Measurements from ENCODE around the gene CTNS. TPM values are rescaled to one million over a fixed set of nuclear protein-coding genes. Genes with fewer than 3 reads are reported as not detected.

Gene CTNS
- total RNA-seq, 1 donor from 2014 or later, result 9.4 TPM

DNA sequence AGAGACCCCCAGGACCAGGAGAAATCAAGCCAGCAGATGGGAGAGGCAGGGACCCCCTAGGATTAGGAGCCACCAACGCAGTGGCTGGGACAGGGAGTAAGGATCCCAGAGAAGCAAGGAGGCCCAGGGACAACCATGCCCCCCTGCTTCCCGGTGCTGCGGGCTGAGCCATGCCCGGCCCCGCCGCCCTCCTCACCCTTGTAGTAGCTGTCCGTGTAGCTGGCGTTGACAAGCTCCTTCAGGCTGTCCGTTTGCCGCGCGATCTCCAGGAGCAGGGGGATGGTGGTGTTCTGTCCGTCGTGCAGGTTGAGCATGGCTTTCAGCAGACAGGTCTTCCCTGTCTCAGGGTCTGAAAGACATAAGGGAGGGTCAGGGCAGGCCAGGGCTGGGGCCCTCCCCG lies 45.8 kb upstream of the CTNS start:
- no peaks in the 10 kb centered on the region for H3K9me3 ChIP-seq (ENCODE audit: low read depth)
- no peak overlapping the region for H3K4me3 Mint-ChIP-seq
- H3K4me1 ChIP-seq, result no peaks in the 10 kb centered on the region
- no peak overlapping the region for H2AFZ ChIP-seq (replicated peaks)
- no peaks in the 10 kb centered on the region for H3K79me2 ChIP-seq (ENCODE audit: low read depth)
- no peak overlapping the region for H3K9ac ChIP-seq
- H3K36me3 Mint-ChIP-seq, result peaks cover 12% of the 10 kb centered on the region
- no peak for TF ChIP-seq EZH2phosphoT487 (IDR thresholded peaks at IDR 0.05)
- TF ChIP-seq EZH2 (IDR thresholded peaks at IDR 0.05), result no peak
- TF ChIP-seq, protein P1, sequence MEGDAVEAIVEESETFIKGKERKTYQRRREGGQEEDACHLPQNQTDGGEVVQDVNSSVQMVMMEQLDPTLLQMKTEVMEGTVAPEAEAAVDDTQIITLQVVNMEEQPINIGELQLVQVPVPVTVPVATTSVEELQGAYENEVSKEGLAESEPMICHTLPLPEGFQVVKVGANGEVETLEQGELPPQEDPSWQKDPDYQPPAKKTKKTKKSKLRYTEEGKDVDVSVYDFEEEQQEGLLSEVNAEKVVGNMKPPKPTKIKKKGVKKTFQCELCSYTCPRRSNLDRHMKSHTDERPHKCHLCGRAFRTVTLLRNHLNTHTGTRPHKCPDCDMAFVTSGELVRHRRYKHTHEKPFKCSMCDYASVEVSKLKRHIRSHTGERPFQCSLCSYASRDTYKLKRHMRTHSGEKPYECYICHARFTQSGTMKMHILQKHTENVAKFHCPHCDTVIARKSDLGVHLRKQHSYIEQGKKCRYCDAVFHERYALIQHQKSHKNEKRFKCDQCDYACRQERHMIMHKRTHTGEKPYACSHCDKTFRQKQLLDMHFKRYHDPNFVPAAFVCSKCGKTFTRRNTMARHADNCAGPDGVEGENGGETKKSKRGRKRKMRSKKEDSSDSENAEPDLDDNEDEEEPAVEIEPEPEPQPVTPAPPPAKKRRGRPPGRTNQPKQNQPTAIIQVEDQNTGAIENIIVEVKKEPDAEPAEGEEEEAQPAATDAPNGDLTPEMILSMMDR (IDR thresholded peaks at IDR 0.05), result no peak
- no peaks in the 10 kb centered on the region for H3K27me3 ChIP-seq
- no peak overlapping the region for H3K4me2 ChIP-seq
- H4K20me1 ChIP-seq (ENCODE audit: low read depth), result no peaks in the 10 kb centered on the region
- no peak for DNase-seq (ENCODE audit: low spot score)
- no peaks in the 10 kb centered on the region for H3K4me1 Mint-ChIP-seq
- H3K36me3 ChIP-seq, result no peaks in the 10 kb centered on the region
- no peak overlapping the region for H3K27ac Mint-ChIP-seq
- H3K9me3 Mint-ChIP-seq, result no peaks in the 10 kb centered on the region
- H3K27me3 Mint-ChIP-seq (ENCODE audit: insufficient read depth, low read depth), result peaks cover 2% of the 10 kb centered on the region
- H3K4me3 ChIP-seq, result no peak overlapping the region
- H3K27ac ChIP-seq, result no peak overlapping the region
- H3F3A ChIP-seq (ENCODE audit: low read depth), result no peaks in the 10 kb centered on the region

DNA sequence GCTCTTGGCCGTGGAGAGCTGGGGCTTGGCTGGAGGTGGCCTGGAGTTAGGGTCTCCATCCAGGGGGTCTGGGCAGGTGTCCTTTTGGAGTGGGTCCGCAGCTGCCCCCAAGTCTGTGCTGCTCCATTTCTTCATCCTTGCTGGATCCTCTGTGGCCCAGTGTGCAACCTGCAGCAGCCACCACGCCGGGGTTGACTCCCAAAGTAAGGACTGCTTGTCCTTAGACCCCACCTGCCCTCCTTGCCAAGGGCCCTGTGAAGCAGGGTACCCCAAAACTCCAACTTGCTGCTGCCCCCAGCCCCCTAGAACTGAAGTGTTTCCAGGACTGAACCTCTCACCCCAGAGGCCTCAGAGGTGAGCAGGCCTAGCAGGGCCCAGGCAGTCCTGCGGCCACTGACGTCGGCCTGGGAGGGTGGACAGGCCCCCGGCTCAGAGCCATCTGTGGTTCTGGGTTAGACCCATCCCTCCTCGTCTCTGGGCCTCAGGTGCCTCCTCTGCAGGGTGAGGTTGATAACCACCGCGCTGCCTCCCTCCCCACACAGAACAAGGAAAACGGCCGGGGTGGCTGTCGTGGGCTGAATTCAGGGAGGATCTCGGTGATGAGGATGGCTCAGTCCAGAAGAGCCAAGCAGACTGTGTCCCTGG lies 44.2 kb upstream of the CTNS start:
- Histone ChIP-seq H3K4me1 (no peaks in the 10 kb centered on the region), H3K27me3 (no peaks in the 10 kb centered on the region), H4K20me1 (ENCODE audit: low read depth) (no peaks in the 10 kb centered on the region), H3K36me3 (no peaks in the 10 kb centered on the region), H3K4me2 (no peak overlapping the region), H2AFZ (replicated peaks) (no peak overlapping the region), H3F3A (ENCODE audit: low read depth) (no peaks in the 10 kb centered on the region), H3K9me3 (ENCODE audit: low read depth) (no peaks in the 10 kb centered on the region), H3K79me2 (ENCODE audit: low read depth) (no peaks in the 10 kb centered on the region), H3K4me3 (no peak overlapping the region), H3K9ac (no peak overlapping the region), H3K27ac (no peak overlapping the region)
- Mint-ChIP-seq H3K27ac (no peak overlapping the region), H3K4me3 (no peak overlapping the region), H3K36me3 (peaks cover 10% of the 10 kb centered on the region), H3K27me3 (ENCODE audit: insufficient read depth, low read depth) (peaks cover 2% of the 10 kb centered on the region), H3K9me3 (no peaks in the 10 kb centered on the region), H3K4me1 (no peaks in the 10 kb centered on the region)
- TF ChIP-seq EZH2 (IDR thresholded peaks at IDR 0.05) (no peak), EZH2phosphoT487 (IDR thresholded peaks at IDR 0.05) (no peak)
- TF ChIP-seq, protein P1 (IDR thresholded peaks at IDR 0.05), result no peak
- DNase-seq (ENCODE audit: low spot score), result no peak

DNA sequence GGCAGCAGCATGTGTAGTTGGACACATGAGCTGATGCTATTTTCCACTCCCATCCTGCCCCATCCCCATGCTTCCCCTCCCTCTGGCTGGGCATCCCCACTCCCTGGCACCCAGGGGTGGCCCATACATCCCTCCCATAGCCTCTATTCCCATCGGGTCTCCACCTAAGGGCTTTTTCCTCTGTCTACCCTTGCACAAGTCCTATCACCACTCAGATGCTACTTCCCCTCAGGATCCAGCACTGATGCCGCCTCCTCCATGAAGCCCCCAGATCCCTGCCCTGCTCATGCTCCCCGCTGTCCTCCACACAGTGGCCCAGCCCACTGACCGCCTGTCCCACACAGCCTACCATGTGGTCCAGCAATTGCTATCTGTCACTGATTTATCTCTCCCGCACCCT lies 43.2 kb upstream of the CTNS start:
- Histone ChIP-seq H4K20me1 (ENCODE audit: low read depth) (no peaks in the 10 kb centered on the region), H3K4me1 (no peaks in the 10 kb centered on the region), H3K27me3 (no peaks in the 10 kb centered on the region), H2AFZ (replicated peaks) (no peak overlapping the region), H3K9me3 (ENCODE audit: low read depth) (no peaks in the 10 kb centered on the region), H3K79me2 (ENCODE audit: low read depth) (no peaks in the 10 kb centered on the region), H3K27ac (no peak overlapping the region), H3F3A (ENCODE audit: low read depth) (no peaks in the 10 kb centered on the region), H3K36me3 (no peaks in the 10 kb centered on the region), H3K4me3 (no peak overlapping the region), H3K4me2 (no peak overlapping the region), H3K9ac (no peak overlapping the region)
- Mint-ChIP-seq H3K4me1 (no peaks in the 10 kb centered on the region), H3K27ac (no peak overlapping the region), H3K27me3 (ENCODE audit: insufficient read depth, low read depth) (peaks cover 2% of the 10 kb centered on the region), H3K36me3 (peaks cover 10% of the 10 kb centered on the region), H3K4me3 (no peak overlapping the region), H3K9me3 (no peaks in the 10 kb centered on the region)
- TF ChIP-seq EZH2 (IDR thresholded peaks at IDR 0.05) (no peak), EZH2phosphoT487 (IDR thresholded peaks at IDR 0.05) (no peak)
- TF ChIP-seq, protein P1 (IDR thresholded peaks at IDR 0.05), result no peak
- DNase-seq (ENCODE audit: low spot score), result no peak
